Skeletal muscle tissue (tissue), 4 donors: ENCODE data around the gene TRAPPC10. TPM values are rescaled to one million over a fixed set of nuclear protein-coding genes. Genes with fewer than 3 reads are reported as not detected.

Experiments
- H3K27ac ChIP-seq: one replicate; pipeline ENCODE4 v1.7.0; 2013; ENCODE audit warnings: mild to moderate bottlenecking, low read depth, low read length, inconsistent platforms
- H3K27me3 ChIP-seq, 3 donors: one replicate each; pipeline ENCODE4 v1.7.0; 2013; ENCODE audit warnings: low read length in 3 of 3; ENCODE audit not compliant: control insufficient read depth in 3 of 3, insufficient read depth in 3 of 3
- H3K36me3 ChIP-seq, 3 donors: one replicate each; pipeline ENCODE4 v1.7.0; 2013; ENCODE audit warnings: low read length in 3 of 3; ENCODE audit not compliant: control insufficient read depth in 3 of 3, insufficient read depth in 3 of 3
- H3K4me1 ChIP-seq, 3 donors: one replicate each; pipeline ENCODE4 v1.7.0; 2013; ENCODE audit warnings: low read length in 3 of 3, mild to moderate bottlenecking in 3 of 3; ENCODE audit not compliant: control insufficient read depth in 3 of 3, insufficient read depth in 3 of 3
- H3K4me3 ChIP-seq, 3 donors: one replicate each; pipeline ENCODE4 v1.7.0; 2013; ENCODE audit warnings: low read length in 3 of 3
- H3K9ac ChIP-seq, 3 donors: one replicate each; pipeline ENCODE4 v1.7.0; 2013; ENCODE audit warnings: low read length in 3 of 3, mild to moderate bottlenecking in 3 of 3, moderate library complexity in 2 of 3, low read depth in 1 of 3
- H3K9me3 ChIP-seq, 3 donors: one replicate each; pipeline ENCODE4 v1.7.0; 2013; ENCODE audit warnings: low read length in 3 of 3; ENCODE audit not compliant: control insufficient read depth in 3 of 3
- total RNA-seq: library from RNA; depleted of rRNA; stranded (reverse); fragments of >200 nt; gene quantifications from one replicate; pipeline ENCODE4 v1.2.3, GENCODE V29; 2014
- donor health status: Osteomylitis.

TRAPPC10 gene
- total RNA-seq, 1 donor from 2014 or later, result 7.3 TPM

DNA sequence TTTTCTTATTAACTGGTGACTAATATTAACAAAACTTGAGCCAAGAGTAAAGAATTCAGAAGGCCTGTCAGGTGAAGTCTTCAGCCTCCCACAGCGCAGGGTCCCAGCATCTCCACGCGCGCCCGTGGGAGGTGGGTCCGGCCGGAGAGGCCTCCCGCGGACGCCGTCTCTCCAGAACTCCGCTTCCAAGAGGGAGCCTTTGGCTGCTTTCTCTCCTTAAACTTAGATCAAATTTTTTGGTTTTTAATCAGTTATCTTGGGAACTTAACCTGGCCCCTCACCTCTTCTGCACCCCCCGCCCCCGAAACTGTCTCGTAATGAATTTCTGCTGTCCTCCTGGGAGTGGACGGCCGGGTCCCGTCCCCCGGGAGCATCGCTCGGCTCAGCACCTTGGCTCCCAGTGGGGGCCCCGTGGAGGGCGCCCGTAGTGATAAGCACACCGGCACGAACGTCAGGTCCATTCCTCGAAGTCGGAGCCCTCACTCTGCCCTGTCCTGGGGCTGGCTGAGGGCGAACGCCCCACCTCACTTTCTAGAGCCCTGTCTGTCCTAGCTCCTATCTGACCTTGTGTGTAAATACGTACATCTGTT is 29.5 kb upstream of the TRAPPC10 start:
- H3K36me3 ChIP-seq, result peaks cover 25 to 30% (median 29%) of the 10 kb centered on the region in 3 donors

DNA sequence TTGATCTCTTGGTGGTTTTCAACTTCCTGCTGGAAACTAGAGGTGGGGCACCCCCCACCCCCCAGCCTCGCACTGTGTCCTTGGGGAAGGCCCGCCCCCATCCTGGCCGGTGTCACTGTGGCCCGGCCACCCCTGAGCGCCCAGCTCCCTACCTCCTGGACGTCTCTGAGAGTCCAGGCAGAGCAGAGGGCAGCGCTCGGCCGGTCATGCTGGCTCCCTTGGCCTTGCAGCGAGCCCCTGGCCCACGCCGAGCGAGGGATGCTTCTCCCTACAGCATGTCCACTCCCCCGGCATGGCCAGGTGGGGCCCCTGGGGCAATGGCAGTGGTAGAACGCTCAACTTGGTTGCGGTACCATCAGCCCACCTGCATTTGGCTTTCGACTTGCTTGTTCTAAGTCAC is 28.7 kb upstream of the TRAPPC10 start:
- H3K9ac ChIP-seq, result no peak overlapping the region
- H3K36me3 ChIP-seq, result peaks cover 19 to 30% (median 23%) of the 10 kb centered on the region in 3 donors
- no peak overlapping the region for H3K4me3 ChIP-seq
- no peak overlapping the region for H3K27ac ChIP-seq
- no peaks in the 10 kb centered on the region for H3K27me3 ChIP-seq
- H3K4me1 ChIP-seq, result peaks cover 7 to 20% (median 9%) of the 10 kb centered on the region in 3 donors
- no peaks in the 10 kb centered on the region for H3K9me3 ChIP-seq

More for the DNA sequence above, 29.5 kb upstream of the TRAPPC10 start:
- no peak overlapping the region for H3K9ac ChIP-seq
- no peaks in the 10 kb centered on the region for H3K27me3 ChIP-seq
- no peak overlapping the region for H3K4me3 ChIP-seq
- H3K9me3 ChIP-seq, result no peaks in the 10 kb centered on the region
- no peak overlapping the region for H3K27ac ChIP-seq
- H3K4me1 ChIP-seq, result peaks cover 2 to 13% (median 7%) of the 10 kb centered on the region in 3 donors

DNA sequence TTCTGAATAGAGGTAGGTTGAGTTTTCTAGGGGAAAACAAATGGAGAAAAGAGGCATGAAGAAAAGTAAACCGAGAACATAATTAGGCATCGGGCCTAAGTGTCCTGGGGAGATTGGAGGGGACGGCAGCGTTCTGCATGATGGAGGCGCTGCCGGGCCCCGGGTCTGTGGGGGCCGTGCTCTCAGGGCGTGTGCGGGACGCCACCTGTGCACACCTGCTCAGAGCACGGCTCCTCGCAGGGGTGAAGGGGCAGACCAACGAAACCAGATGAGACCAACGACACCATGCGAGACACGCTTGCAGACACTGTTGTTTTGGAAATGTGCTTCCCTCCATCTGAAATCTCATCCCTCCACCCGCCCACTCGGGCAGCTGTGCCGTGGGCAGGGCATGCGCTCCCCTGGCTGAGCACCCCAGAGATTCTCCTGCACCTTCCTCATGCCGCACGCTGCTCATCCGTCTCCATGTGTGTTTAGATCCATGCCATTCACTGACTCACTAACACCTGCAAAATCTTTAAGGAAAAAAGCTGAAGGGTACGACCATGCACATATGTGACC is 28.2 kb upstream of the TRAPPC10 start:
- H3K4me3 ChIP-seq, result no peak overlapping the region
- H3K9ac ChIP-seq, result no peak overlapping the region
- H3K36me3 ChIP-seq, result peaks cover 15 to 30% (median 21%) of the 10 kb centered on the region in 3 donors
- peaks cover 0 to 3% (median 0%) of the 10 kb centered on the region in 3 donors for H3K27me3 ChIP-seq
- no peak overlapping the region for H3K27ac ChIP-seq
- H3K9me3 ChIP-seq, result no peaks in the 10 kb centered on the region
- peaks cover 7 to 20% (median 9%) of the 10 kb centered on the region in 3 donors for H3K4me1 ChIP-seq

DNA sequence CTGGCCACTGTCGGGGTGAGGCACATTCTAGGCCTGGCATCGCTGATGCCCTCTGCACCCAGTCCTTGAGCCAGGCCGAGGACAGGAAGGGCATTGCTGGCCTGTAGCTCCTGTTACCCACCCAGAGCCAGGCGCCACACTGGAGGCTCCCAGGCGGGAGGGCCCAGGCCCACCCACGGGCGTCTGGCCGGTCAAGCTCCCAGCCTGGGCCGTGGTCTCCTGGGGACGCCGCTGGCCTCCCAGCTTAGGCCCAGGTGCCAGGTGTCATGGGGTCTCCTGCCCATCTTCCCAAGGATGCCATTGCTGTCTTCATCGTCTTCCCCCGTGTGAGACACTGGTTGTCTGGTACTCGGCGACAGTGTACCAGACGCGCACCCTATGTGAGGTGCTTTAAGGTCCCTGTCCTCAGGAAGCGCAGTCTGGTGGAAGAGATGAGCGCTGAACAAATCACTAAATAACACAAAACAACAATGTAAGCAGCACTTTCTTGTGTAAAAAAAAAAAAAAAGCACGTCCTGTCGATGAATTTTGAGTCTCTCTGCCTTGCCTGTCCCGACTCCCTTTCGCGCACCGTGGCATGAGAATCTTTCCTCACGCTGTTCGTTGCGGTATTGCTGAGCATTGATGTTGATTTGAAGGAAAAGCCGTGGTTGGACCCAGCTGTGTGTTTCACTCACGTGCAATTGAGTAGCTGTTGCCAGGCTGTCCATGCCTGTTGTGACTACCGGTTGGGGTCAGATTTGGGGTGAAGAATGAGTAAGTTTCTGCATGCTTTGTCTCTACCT is 27.0 kb upstream of the TRAPPC10 start:
- peaks cover 0 to 9% (median 0%) of the 10 kb centered on the region in 3 donors for H3K27me3 ChIP-seq
- H3K9ac ChIP-seq, result peak overlapping the region in 1 of 3 donors; percentile 8
- peaks cover 9 to 24% (median 9%) of the 10 kb centered on the region in 3 donors for H3K4me1 ChIP-seq
- no peaks in the 10 kb centered on the region for H3K9me3 ChIP-seq
- H3K36me3 ChIP-seq, result peaks cover 15 to 30% (median 15%) of the 10 kb centered on the region in 3 donors
- H3K4me3 ChIP-seq, result no peak overlapping the region
- no peak overlapping the region for H3K27ac ChIP-seq

DNA sequence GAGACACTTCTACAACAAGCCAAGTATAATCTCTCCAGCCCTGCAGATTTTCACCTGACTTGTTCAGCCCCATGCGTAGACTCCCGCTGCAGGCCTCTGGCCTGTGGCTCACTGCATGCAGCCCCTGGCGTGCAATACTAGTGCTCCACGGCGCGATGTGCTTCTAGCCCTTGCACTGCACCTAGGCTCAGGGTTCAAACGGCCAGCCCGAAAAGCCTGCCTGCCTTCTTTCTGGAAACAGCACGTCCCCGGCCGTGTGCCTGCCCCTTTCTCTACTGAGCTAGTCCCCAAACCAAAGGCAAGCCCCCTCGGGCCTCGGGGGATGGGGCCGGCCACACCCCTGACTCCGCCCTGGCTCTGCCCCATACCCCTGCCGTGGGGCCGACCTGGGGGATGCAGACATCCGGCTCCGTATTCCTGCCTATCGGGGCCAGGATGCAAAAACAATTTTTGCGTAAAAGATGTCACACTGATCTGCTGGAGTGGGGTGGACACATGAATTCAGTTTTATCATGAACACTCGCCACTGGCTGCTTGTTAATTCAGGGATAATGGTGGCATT is 26.3 kb upstream of the TRAPPC10 start:
- H3K27ac ChIP-seq, result no peak overlapping the region
- H3K36me3 ChIP-seq, result peaks cover 15 to 26% (median 15%) of the 10 kb centered on the region in 3 donors
- peaks cover 9 to 24% (median 9%) of the 10 kb centered on the region in 3 donors for H3K4me1 ChIP-seq
- peaks cover 0 to 9% (median 0%) of the 10 kb centered on the region in 3 donors for H3K27me3 ChIP-seq
- peak overlapping the region in 1 of 3 donors; percentile 8 for H3K9ac ChIP-seq
- no peaks in the 10 kb centered on the region for H3K9me3 ChIP-seq
- no peak overlapping the region for H3K4me3 ChIP-seq

DNA sequence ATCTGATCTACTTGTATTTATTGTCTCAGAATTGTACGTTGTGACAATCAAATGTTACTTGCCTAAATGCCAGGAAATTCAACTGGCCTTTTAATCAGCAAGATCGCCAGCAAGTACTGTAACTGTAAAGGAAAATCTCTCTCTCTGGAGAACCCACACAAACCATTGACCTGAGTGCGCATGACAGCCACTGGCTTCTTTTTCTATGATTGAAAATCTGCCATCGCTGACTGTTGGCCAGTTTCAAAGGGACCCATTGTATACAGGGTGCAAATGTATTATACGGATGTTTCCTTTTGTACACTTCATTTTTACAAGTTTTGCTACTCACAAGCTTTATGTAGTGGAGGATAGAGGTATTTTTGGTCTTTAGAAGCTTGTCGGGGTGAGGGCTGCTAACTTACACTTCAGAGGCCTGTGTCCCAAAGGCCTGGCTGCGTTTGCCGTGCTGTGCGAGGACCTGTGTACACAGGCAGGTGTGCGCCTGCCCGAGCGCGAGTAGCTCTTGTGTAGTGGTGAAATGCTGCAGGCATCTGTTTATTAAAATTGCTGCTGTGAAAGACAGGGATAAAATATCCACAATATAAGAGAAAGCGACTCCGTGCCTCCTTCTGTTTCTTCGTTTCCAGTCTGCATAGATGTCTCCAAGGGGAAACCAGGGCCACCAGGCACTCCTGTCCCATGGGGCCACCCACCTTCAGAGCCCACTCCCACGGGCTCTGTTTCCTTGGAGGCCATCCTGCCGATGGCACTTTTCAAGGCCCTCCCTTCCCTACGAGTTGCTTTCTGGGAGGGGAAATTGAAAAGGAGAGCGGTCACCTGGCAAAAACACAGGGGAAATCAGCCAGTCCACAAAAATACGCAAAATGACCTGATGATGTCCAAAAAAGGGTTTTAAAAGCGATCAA is 25.3 kb upstream of the TRAPPC10 start:
- H3K27ac ChIP-seq, result no peak overlapping the region
- H3K36me3 ChIP-seq, result peaks cover 6 to 16% (median 10%) of the 10 kb centered on the region in 3 donors
- no peak overlapping the region for H3K4me3 ChIP-seq
- no peaks in the 10 kb centered on the region for H3K9me3 ChIP-seq
- peaks cover 7 to 19% (median 7%) of the 10 kb centered on the region in 3 donors for H3K27me3 ChIP-seq
- H3K4me1 ChIP-seq, result peaks cover 9 to 24% (median 9%) of the 10 kb centered on the region in 3 donors
- peak overlapping the region in 2 of 3 donors; percentile 10 to 25 for H3K9ac ChIP-seq

DNA sequence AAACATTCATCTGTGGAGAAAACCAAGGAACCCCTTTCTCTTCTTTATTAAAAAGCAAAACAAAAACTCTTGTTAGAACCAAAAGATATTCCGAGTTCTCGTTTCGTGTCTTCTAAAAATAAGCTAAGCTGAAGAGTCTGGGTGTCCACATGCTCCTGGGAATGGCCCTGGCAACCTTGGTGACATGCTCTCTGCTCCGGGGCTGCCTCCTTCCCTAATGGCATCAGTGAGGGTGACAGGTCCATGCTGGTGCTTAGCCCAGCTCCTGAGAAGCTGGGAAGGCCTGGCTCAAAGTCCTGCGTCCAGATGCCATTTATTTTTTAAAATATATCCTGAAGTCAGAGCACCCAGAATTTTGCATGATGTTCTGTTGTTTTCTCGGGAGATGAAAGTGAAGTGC is 24.6 kb upstream of the TRAPPC10 start:
- Histone ChIP-seq H3K27ac (no peak overlapping the region), H3K27me3 (peaks cover 7 to 24% (median 12%) of the 10 kb centered on the region in 3 donors), H3K9me3 (no peaks in the 10 kb centered on the region), H3K4me3 (no peak overlapping the region), H3K9ac (no peak overlapping the region), H3K36me3 (peaks cover 2 to 11% (median 5%) of the 10 kb centered on the region in 3 donors), H3K4me1 (peaks cover 9 to 24% (median 9%) of the 10 kb centered on the region in 3 donors)

DNA sequence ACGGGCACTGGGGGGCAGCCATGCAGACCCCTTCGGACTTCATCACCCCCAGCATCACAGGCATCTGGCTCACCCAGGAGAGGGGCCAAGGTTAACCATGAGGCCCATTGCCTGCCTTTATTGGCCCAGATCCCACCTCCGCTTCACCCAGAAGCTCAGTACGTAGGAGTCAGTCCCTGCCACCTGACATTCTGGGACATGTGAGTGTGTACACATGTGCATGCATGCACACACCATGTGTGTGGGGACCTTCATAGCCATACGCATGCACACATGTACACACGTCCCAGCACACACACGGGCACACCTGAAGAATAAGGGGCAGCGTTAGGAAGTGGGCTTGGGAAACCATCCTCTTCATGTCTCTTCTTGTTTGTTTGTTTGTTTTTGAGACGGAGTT is 24.1 kb upstream of the TRAPPC10 start:
- H3K27me3 ChIP-seq, result peaks cover 7 to 24% (median 12%) of the 10 kb centered on the region in 3 donors
- peaks cover 0 to 6% (median under 1%) of the 10 kb centered on the region in 3 donors for H3K36me3 ChIP-seq
- no peaks in the 10 kb centered on the region for H3K9me3 ChIP-seq
- no peak overlapping the region for H3K9ac ChIP-seq
- H3K4me3 ChIP-seq, result no peak overlapping the region
- no peak overlapping the region for H3K27ac ChIP-seq
- H3K4me1 ChIP-seq, result peaks cover 9 to 24% (median 9%) of the 10 kb centered on the region in 3 donors
